Cardiac muscle cell (in vitro differentiated cells and primary cell): ENCODE data around the gene BAD. TPM values are rescaled to one million over a fixed set of nuclear protein-coding genes. Genes with fewer than 3 reads are reported as not detected.

Experiments
- DNase-seq, 2 donors: peaks; one replicate each; pipeline versions ENCODE4 v3.0.0 to v3.0.0-alpha.2; 2010 to 2017; ENCODE audit warnings: low read depth in 1 of 2, low spot score in 1 of 2
- H3K27ac ChIP-seq: fragments of 200-600 bp; sonication (generic); 2 replicates; pipeline ENCODE4 v1.5.1; 2016
- H3K27me3 ChIP-seq: fragments of 200-600 bp; sonication (generic); 2 replicates; pipeline ENCODE4 v1.6.0; 2016; ENCODE audit warnings: control low read depth
- H3K36me3 ChIP-seq: fragments of 200-600 bp; sonication (generic); 2 replicates; pipeline ENCODE4 v1.5.1; 2016; ENCODE audit warnings: control low read depth
- H3K4me1 ChIP-seq: fragments of 200-600 bp; sonication (generic); 2 replicates; pipeline ENCODE4 v1.8.1; 2017; ENCODE audit warnings: low read depth, mild to moderate bottlenecking, mixed run types
- H3K4me3 ChIP-seq: fragments of 200-600 bp; sonication (generic); 2 replicates; pipeline ENCODE4 v1.5.1; 2016; ENCODE audit warnings: mild to moderate bottlenecking
- H3K9me3 ChIP-seq: fragments of 200-600 bp; sonication (generic); 2 replicates; pipeline ENCODE4 v1.5.1; 2017; ENCODE audit warnings: low read depth, mild to moderate bottlenecking, control low read depth
- polyA plus RNA-seq: library from polyadenylated mRNA; unstranded; fragments of >200 nt; fragmentation: Nextera tagmentation; extraction: Ambion mirVana; gene quantifications from 2 replicates; pipeline ENCODE4 v1.2.1, GENCODE V29; 2016
- total RNA-seq: library from RNA; depleted of rRNA; stranded (reverse); fragments of >200 nt; gene quantifications from 2 replicates; pipeline ENCODE4 v1.2.3, GENCODE V29; 2016
- TF ChIP-seq, protein P1 (sequence below): IDR thresholded peaks from 2 replicates; pipeline ENCODE4 v1.5.1; 2012; ENCODE audit warnings: low read depth, mild to moderate bottlenecking, low read length

BAD gene
- total and polyA plus RNA-seq, 2 experiments from 2014 or later, result 155 to 195 TPM

DNA sequence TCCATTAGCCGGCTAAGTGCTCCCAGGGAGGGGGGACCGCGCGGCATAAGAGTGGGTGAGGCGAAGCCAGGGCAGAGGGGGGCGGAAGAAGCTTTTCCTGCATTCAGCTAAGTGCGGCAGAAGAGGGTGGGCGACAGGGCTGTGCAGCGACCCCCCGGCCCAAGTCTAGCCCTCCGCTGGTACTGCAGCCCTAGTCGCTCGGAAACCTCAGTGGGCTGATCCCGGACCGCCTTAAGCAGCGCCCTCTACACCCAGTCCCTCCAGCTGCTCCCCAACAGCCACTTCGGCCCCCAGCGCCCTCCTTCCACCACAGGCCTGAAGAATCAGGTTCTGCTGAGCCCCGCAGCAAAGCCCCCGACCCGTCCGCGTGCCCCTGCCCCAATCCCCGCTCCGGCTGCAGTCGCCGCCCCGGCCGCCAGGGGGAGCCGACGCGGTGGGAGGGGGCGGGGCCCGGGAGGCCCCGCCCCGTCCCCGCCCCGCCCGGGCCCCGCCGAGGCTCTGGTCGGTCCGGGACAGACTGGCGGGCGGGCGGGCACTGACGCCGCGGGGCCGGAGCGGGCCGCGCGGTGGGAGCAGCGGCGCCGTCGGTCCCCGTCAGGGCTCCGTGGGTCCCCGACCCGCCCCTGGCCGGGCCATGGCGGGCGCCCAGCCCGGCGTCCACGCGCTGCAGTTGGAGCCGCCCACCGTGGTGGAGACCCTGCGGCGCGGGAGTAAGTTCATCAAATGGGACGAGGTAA, 33.3 kb downstream of the BAD start, which contains the start of gene PLCB3:
Gene PLCB3, plus strand, starts transcription at position 515 of the 737 bp plus-strand sequence. Its CDS starts 120 bp downstream, at position 635.
- TF ChIP-seq, protein P1, sequence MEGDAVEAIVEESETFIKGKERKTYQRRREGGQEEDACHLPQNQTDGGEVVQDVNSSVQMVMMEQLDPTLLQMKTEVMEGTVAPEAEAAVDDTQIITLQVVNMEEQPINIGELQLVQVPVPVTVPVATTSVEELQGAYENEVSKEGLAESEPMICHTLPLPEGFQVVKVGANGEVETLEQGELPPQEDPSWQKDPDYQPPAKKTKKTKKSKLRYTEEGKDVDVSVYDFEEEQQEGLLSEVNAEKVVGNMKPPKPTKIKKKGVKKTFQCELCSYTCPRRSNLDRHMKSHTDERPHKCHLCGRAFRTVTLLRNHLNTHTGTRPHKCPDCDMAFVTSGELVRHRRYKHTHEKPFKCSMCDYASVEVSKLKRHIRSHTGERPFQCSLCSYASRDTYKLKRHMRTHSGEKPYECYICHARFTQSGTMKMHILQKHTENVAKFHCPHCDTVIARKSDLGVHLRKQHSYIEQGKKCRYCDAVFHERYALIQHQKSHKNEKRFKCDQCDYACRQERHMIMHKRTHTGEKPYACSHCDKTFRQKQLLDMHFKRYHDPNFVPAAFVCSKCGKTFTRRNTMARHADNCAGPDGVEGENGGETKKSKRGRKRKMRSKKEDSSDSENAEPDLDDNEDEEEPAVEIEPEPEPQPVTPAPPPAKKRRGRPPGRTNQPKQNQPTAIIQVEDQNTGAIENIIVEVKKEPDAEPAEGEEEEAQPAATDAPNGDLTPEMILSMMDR, result peak; percentile 59

DNA sequence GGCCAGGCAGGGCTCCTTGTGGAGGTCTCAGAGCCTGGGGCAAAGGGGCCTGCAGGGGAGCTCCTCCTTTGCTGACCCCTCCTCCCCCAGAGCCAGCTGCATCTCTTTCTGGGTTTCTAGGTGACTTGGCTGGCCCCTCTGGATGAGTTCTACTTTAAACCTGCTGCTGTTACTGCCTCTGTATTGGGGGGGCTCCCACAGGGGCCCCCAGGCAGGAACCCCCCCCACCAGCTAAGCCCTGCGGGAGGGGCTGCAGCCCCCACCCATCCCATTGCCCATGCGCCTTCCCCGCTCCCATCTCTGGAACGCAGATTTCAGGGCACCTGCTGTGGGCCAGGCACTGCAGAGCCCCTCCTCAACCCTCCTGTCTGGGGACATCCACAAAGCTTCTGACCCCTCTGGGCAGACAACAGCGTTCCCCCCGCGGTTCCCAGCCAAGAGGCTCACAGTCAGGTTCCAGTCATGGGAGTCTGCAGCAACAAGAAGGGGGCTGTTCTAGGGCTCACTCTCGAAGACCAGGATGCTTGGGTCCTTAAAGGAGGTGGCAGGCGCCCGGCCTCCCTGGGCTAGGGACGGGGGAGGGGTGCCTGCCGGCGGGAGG, 34.0 kb downstream of the BAD start:
- H3K4me3 ChIP-seq, result peak overlapping the region; percentile 82
- no peak overlapping the region for H3K27ac ChIP-seq
- TF ChIP-seq, protein P1, result no peak
- H3K36me3 ChIP-seq, result no peaks in the 10 kb centered on the region
- peak in 1 of 2 donors; percentile 57 for DNase-seq
- H3K9me3 ChIP-seq, result no peaks in the 10 kb centered on the region
- no peaks in the 10 kb centered on the region for H3K27me3 ChIP-seq
- peaks cover 5% of the 10 kb centered on the region for H3K4me1 ChIP-seq

More for the DNA sequence above, 33.3 kb downstream of the BAD start, which contains the start of gene PLCB3:
- Histone ChIP-seq H3K4me3 (peak within 1 kb of the TSS; percentile 82), H3K9me3 (no peaks in the 10 kb centered on the region), H3K27ac (no peak within 1 kb of the TSS), H3K4me1 (peaks cover 5% of the 10 kb centered on the region), H3K27me3 (no peaks in the 10 kb centered on the region), H3K36me3 (no peaks in the 10 kb centered on the region)
- peak; percentile 58 to 76 for DNase-seq

DNA sequence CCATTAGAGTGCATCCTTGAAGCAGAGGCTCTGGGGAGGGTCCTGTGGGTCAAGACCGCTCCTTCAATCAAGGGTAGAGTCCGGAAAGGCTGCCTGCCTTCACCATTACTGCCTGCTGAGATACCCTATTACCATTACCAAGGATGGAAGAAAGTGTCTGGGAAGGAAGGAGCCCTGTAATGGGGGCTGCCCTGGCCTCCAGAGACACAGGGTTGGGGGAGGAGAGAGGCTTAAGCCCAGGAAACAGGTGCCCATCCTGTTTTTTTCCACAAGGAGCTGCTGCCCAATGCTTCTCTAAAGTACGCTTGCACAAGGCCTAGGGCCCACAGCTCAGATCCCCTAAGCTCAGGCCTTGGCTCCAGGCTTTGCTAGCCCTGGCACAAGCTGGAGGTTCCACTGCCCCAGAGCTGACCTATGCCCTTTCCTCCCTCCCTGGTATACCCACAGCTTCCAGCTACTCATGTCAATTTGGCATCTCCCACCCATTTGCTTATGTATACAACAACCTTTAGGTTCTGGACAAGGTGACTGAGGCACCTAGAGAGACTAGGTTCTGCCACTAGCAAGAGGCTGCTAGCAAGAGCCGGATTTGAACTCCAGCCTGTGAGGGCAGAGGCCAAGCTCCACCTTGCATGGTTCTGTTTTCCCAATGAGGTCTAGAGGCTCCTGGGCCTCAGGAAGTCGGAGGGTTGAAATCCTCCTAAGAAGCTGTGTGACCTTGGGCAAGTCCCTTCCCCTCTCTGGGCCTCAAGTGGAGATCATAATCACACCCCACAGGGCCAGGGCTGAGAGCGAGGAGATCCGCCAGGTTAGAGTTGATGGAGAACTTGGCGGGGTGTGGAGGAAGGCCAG, 34.7 kb downstream of the BAD start:
- no peak overlapping the region for H3K27ac ChIP-seq
- no peaks in the 10 kb centered on the region for H3K27me3 ChIP-seq
- no peaks in the 10 kb centered on the region for H3K9me3 ChIP-seq
- no peak overlapping the region for H3K4me3 ChIP-seq
- H3K36me3 ChIP-seq, result no peaks in the 10 kb centered on the region
- TF ChIP-seq, protein P1, result no peak
- H3K4me1 ChIP-seq, result peaks cover 5% of the 10 kb centered on the region
- no peak for DNase-seq

DNA sequence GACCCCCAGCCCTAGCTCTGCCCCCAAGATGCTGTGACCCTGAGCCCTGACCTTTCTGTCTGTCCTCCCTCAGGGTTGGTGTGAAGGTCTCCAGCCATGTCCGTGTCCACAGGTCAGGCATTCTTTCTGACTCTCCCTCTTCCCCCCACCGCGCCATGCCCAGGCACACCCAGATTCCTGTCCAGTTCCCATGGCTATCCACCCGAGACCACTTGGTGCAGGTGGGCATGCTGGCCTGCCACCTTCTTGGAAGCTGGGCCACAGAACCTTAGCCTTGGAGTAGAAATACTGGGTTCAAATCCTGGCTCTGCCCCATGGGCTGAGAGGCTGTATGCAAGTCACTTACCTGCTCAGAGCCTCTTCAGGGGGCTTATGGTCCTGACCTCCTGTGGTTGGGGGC, 35.4 kb downstream of the BAD start:
- Histone ChIP-seq H3K27ac (no peak overlapping the region), H3K9me3 (no peaks in the 10 kb centered on the region), H3K36me3 (no peaks in the 10 kb centered on the region), H3K4me1 (peaks cover 5% of the 10 kb centered on the region), H3K27me3 (no peaks in the 10 kb centered on the region), H3K4me3 (no peak overlapping the region)
- TF ChIP-seq, protein P1, result no peak
- no peak for DNase-seq

DNA sequence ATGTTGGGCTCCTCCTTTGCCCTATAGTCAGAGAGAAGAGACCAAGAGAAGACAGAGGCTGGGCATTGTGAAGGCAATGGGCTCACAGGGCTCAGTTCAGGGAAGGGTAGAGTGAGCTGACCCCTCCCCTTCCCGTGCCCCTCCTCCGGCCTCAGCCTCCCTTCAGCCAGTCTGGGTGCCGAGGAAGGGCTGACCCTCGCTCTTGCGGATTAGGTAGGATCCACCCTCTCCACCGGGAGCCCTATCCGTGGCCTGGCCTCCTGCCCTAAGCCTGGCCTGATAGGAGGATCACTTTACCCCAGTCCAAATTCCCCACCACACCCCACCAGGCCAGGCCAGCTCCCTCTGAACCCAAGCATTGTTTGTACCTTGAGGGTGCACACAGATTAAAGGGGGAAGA, 35.9 kb downstream of the BAD start:
- DNase-seq, result no peak
- Histone ChIP-seq H3K27me3 (no peaks in the 10 kb centered on the region), H3K27ac (no peak overlapping the region), H3K4me3 (no peak overlapping the region), H3K9me3 (no peaks in the 10 kb centered on the region), H3K4me1 (peaks cover 5% of the 10 kb centered on the region), H3K36me3 (no peaks in the 10 kb centered on the region)
- TF ChIP-seq, protein P1, result no peak
